HepG2 (cell line): Measurements from ENCODE around the gene JPT1. TPM values are rescaled to one million over a fixed set of nuclear protein-coding genes. Genes with fewer than 3 reads are reported as not detected.

Experiments used
- ARNT ChIP-seq: fragments of 450-650 bp; IDR thresholded peaks from 2 replicates; pipeline ENCODE4 v1.6.1; 2017
- CBX5 ChIP-seq: sonication (generic); formaldehyde crosslinking; IDR thresholded peaks from 2 replicates; pipeline ENCODE4 v1.4.0; 2020; ENCODE audit warnings: missing genetic modification reagents, borderline replicate concordance
- CREB1 ChIP-seq, 2 experiments: fragments of 450-650 bp in 1 of 2; IDR thresholded peaks; 2 replicates each; pipeline ENCODE4 v1.6.1; 2016 to 2017; ENCODE audit warnings: control low read depth in 1 of 2, mild to moderate bottlenecking in 1 of 2, missing compliant biosample characterization in 1 of 2, missing genetic modification characterization in 1 of 2
- DNMT3B ChIP-seq: conservative IDR thresholded peaks from 2 replicates; pipeline ENCODE4 v1.6.1; 2016; ENCODE audit warnings: missing biosample characterization, control low read depth
- GATAD1 ChIP-seq: IDR thresholded peaks from 2 replicates; pipeline ENCODE4 v1.6.1; 2016; ENCODE audit warnings: missing genetic modification reagents, missing compliant biosample characterization
- HNRNPLL ChIP-seq: fragments of 200-400 bp; formaldehyde crosslinking; IDR thresholded peaks from 2 replicates; pipeline ENCODE4 v1.6.1; 2017; ENCODE audit warnings: mild to moderate bottlenecking, low read depth, low read length; ENCODE audit not compliant: poor library complexity, severe bottlenecking
- MYPOP ChIP-seq: sonication (generic); formaldehyde crosslinking; IDR thresholded peaks from 2 replicates; pipeline ENCODE4 v1.8.1; 2023; ENCODE audit warnings: mild to moderate bottlenecking, moderate library complexity, missing genetic modification reagents
- RFX3 ChIP-seq: IDR thresholded peaks from 2 replicates; pipeline ENCODE4 v1.6.1; 2016; ENCODE audit warnings: missing biosample characterization, missing genetic modification reagents
- TAF15 ChIP-seq: fragments of 200-400 bp; formaldehyde crosslinking; IDR thresholded peaks from one replicate; pipeline ENCODE4 v1.6.1; 2018; ENCODE audit warnings: mild to moderate bottlenecking, low read depth, low read length; ENCODE audit not compliant: poor library complexity, severe bottlenecking
- THYN1 ChIP-seq: sonication (generic); formaldehyde crosslinking; IDR thresholded peaks from 2 replicates; pipeline ENCODE4 v1.8.1; 2023; ENCODE audit warnings: low read depth, mild to moderate bottlenecking, moderate library complexity, missing genetic modification reagents, borderline replicate concordance
- TP53 ChIP-seq: sonication (generic); formaldehyde crosslinking; conservative IDR thresholded peaks from 2 replicates; pipeline ENCODE4 v1.4.0; 2020; ENCODE audit warnings: missing genetic modification reagents
- ZNF335 ChIP-seq: sonication (generic); formaldehyde crosslinking; IDR thresholded peaks from 2 replicates; pipeline ENCODE4 v1.4.0; 2020; ENCODE audit warnings: missing genetic modification reagents
- ZNF543 ChIP-seq: sonication (generic); formaldehyde crosslinking; IDR thresholded peaks from 2 replicates; pipeline ENCODE4 v1.4.0; 2020; ENCODE audit warnings: mild to moderate bottlenecking, missing genetic modification reagents
- ZNF609 ChIP-seq: sonication (generic); formaldehyde crosslinking; IDR thresholded peaks from 2 replicates; pipeline ENCODE4 v1.4.0; 2020; ENCODE audit warnings: mild to moderate bottlenecking, missing genetic modification reagents, borderline replicate concordance
- ZNF703 ChIP-seq: sonication (generic); formaldehyde crosslinking; IDR thresholded peaks from 2 replicates; pipeline ENCODE4 v1.5.1; 2020; ENCODE audit warnings: missing genetic modification reagents, mild to moderate bottlenecking, moderate library complexity, borderline replicate concordance
- ZNF790 ChIP-seq: sonication (generic); formaldehyde crosslinking; IDR thresholded peaks from 2 replicates; pipeline ENCODE4 v1.8.0; 2022; ENCODE audit warnings: missing genetic modification reagents, mild to moderate bottlenecking, borderline replicate concordance
- ZNF816 ChIP-seq: sonication (generic); formaldehyde crosslinking; IDR thresholded peaks from 2 replicates; pipeline ENCODE4 v1.8.0; 2022; ENCODE audit warnings: missing genetic modification reagents, mild to moderate bottlenecking, borderline replicate concordance
- polyA plus RNA-seq, 8 experiments: library from polyadenylated mRNA; depleted of rRNA in 3 of 8; stranded (reverse) in 7 of 8; unstranded in 1 of 8; fragments of >200 nt; fragmentation: Illumina TruSeq in 4 of 8; extraction: Trizol in 4 of 8; gene quantifications; 2 replicates each; pipeline versions ENCODE4 v1.2.1 to v1.2.3, GENCODE V29; 2011 to 2016; ENCODE audit warnings: low read depth in 4 of 8, missing spikeins in 1 of 8, mixed read lengths in 1 of 8; ENCODE audit not compliant: insufficient read depth in 1 of 8
- total RNA-seq, 5 experiments: library from RNA; depleted of rRNA; stranded (reverse); fragments of >200 nt; fragmentation: Illumina TruSeq; extraction: Trizol; gene quantifications; 2 replicates each; pipeline ENCODE4 v1.2.3, GENCODE V29; 2016; ENCODE audit warnings: low read depth in 1 of 5
- TF ChIP-seq, protein P1 (sequence below): sonication (generic); formaldehyde crosslinking; IDR thresholded peaks from 2 replicates; pipeline ENCODE4 v1.4.0; 2020; ENCODE audit warnings: mild to moderate bottlenecking, missing genetic modification reagents
- TF ChIP-seq, protein P2 (sequence below): sonication (generic); formaldehyde crosslinking; IDR thresholded peaks from 2 replicates; pipeline ENCODE4 v1.8.1; 2023; ENCODE audit warnings: mild to moderate bottlenecking, missing genetic modification reagents, borderline replicate concordance
- TF ChIP-seq, protein P3 (sequence below): IDR thresholded peaks from 2 replicates; pipeline ENCODE4 v1.6.1; 2016; ENCODE audit warnings: control low read depth

The JPT1 gene
- total and polyA plus RNA-seq, 2 of the 13 experiments (the other 11 are each of a cell fraction or from before 2014, with no cell fraction given), result 43.3 to 256 TPM

DNA sequence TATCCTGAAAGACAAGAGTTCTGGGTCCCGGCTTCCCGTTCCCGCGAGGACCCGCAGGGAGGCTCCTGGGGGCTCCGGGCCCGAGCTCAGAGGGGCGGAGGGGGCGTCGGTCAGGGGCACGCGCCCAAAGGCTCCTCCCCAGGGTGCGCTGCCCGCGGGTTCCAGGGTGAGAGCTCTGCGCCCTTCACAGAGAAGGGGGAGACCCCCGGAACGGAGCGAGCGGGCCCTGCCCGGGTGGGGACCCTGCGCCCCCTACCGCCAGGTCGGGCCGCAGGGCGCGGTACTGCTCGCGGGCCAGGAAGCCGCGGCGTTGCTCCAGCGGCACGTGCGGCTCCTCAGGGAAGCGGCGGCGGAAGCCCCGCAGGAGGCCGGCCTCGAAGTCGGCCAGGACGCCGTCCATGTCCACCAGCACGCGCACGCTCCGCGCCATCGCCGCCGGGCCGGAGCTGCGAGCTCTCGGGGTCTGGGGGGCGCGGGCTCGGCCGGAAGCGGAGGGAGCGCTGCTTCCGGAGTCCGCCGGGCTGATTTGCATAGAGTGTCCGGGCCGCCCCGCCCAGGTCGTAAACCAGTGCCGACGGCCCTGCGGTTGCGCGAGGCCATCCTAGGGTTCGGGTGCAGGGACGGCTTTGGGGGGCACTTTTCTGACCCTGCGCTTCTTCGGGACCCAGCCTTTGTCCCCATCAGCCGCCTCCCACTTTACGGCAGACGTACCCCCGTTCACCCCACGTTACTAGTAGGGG lies 22.9 kb downstream of the JPT1 start, which contains the start of gene NT5C (continued):
- TF ChIP-seq MYPOP (CRISPR knock-in tag) (peak; percentile 37; the same call in 1 of the 2 replicates), CBX5 (CRISPR knock-in tag) (no peak; the same call in 1 of the 2 replicates), TP53 (CRISPR knock-in tag) (no peak), ZNF790 (no peak), DNMT3B (CRISPR knock-in tag) (no peak), ZNF543 (peak; percentile 83), ZNF335 (peak; percentile 5; the same call in 1 of the 2 replicates), RFX3 (CRISPR knock-in tag) (no peak), GATAD1 (CRISPR knock-in tag) (peak; percentile 45; the same call in 1 of the 2 replicates), THYN1 (CRISPR knock-in tag) (no peak), ZNF816 (CRISPR knock-in tag) (no peak; the same call in 1 of the 2 replicates), TAF15 (no peak), ARNT (no peak), ZNF609 (CRISPR knock-in tag) (no peak), CREB1 (IDR thresholded peaks at IDR 0.05) (no peak), CREB1 (CRISPR knock-in tag; IDR thresholded peaks at IDR 0.05) (no peak), ZNF703 (CRISPR knock-in tag) (no peak; the same call in 1 of the 2 replicates), HNRNPLL (peak; percentile 94)
- TF ChIP-seq, protein P1, sequence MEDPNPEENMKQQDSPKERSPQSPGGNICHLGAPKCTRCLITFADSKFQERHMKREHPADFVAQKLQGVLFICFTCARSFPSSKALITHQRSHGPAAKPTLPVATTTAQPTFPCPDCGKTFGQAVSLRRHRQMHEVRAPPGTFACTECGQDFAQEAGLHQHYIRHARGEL, result peak; percentile 78; the same call in 1 of the 2 replicates
- TF ChIP-seq, protein P2, sequence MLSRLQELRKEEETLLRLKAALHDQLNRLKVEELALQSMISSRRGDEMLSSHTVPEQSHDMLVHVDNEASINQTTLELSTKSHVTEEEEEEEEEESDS (CRISPR knock-in tag), result peak; percentile 91
- TF ChIP-seq, protein P3, sequence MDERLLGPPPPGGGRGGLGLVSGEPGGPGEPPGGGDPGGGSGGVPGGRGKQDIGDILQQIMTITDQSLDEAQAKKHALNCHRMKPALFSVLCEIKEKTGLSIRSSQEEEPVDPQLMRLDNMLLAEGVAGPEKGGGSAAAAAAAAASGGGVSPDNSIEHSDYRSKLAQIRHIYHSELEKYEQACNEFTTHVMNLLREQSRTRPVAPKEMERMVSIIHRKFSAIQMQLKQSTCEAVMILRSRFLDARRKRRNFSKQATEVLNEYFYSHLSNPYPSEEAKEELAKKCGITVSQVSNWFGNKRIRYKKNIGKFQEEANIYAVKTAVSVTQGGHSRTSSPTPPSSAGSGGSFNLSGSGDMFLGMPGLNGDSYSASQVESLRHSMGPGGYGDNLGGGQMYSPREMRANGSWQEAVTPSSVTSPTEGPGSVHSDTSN, result no peak
